Hematopoietic multipotent progenitor cell treated with erythropoietin and hydrocortisone succinate and interleukin-3 and kit ligand, for 4 days (in vitro differentiated cells): Measurements from ENCODE around the gene GGTLC1.

Experiments used
- DNase-seq: peaks from one replicate; pipeline ENCODE4 v3.0.0-alpha.2; 2015

Gene GGTLC1

GRCh38 chr20:23959054-23959453 is 29.5 kb downstream of the GGTLC1 start:
- DNase-seq, result no peak

- peak; percentile 4 for DNase-seq
Measured at GRCh38 chr20:23955896-23956295, 32.7 kb downstream of the GGTLC1 start.

GRCh38 chr20:23954008-23954745 is 34.4 kb downstream of the GGTLC1 start:
- no peak for DNase-seq

GRCh38 chr20:23946206-23946605 is 42.4 kb downstream of the GGTLC1 start:
- DNase-seq, result no peak

GRCh38 chr20:23943304-23943703 is 45.3 kb downstream of the GGTLC1 start:
- DNase-seq, result no peak

- DNase-seq, result no peak
Measured at GRCh38 chr20:23939641-23940040, 48.9 kb downstream of the GGTLC1 start.

GRCh38 chr20:23939063-23939462 is 49.5 kb downstream of the GGTLC1 start:
- DNase-seq, result no peak

GRCh38 chr20:23938118-23938438 is 50.5 kb downstream of the GGTLC1 start:
- DNase-seq, result no peak

GRCh38 chr20:23937303-23938117 is 51.1 kb downstream of the GGTLC1 start:
- DNase-seq, result peak; percentile 77
